ENCODE measurements around the gene NUP210. TPM values are rescaled to one million over a fixed set of nuclear protein-coding genes. Genes with fewer than 3 reads are reported as not detected.

Gene NUP210
- total RNA-seq, 4 donors from 2014 or later: 3.1 to 15.4 (median 5.0) TPM

GRCh38 chr3:13349823-13350222 lies 70.3 kb downstream of the NUP210 start:
- no peaks in the 10 kb centered on the region for H3K36me3 ChIP-seq
- 86% methylated on average over 3 of the region's 3 CpGs for WGBS
- no peaks in the 10 kb centered on the region for H3K9me3 ChIP-seq
- H3K4me1 ChIP-seq: peaks cover 9% of the 10 kb centered on the region
- no peak overlapping the region for H3K4me3 ChIP-seq
- TF ChIP-seq EP300 (IDR thresholded peaks at IDR 0.05): no peak
- TF ChIP-seq POLR2AphosphoS5 (IDR thresholded peaks at IDR 0.05): no peak
- no peak for TF ChIP-seq POLR2A (IDR thresholded peaks at IDR 0.05)
- TF ChIP-seq CTCF (IDR thresholded peaks at IDR 0.05): no peak
- DNase-seq (ENCODE audit: low spot score in 2 of 2): no peak
- H3K27ac ChIP-seq: no peak overlapping the region
- no peaks in the 10 kb centered on the region for H3K27me3 ChIP-seq

GRCh38 chr3:13348661-13349396 lies 71.3 kb downstream of the NUP210 start:
- no peak overlapping the region for H3K27ac ChIP-seq
- H3K4me1 ChIP-seq: peaks cover 9% of the 10 kb centered on the region
- no peak overlapping the region for H3K4me3 ChIP-seq
- 39% methylated on average over 13 of the region's 13 CpGs for WGBS
- no peak for TF ChIP-seq CTCF (IDR thresholded peaks at IDR 0.05)
- no peak for TF ChIP-seq POLR2AphosphoS5 (IDR thresholded peaks at IDR 0.05)
- no peak for TF ChIP-seq EP300 (IDR thresholded peaks at IDR 0.05)
- no peak for TF ChIP-seq POLR2A (IDR thresholded peaks at IDR 0.05)
- no peak for DNase-seq (ENCODE audit: low spot score in 2 of 2)
- H3K36me3 ChIP-seq: no peaks in the 10 kb centered on the region
- H3K9me3 ChIP-seq: no peaks in the 10 kb centered on the region
- H3K27me3 ChIP-seq: no peaks in the 10 kb centered on the region

GRCh38 chr3:13348100-13348499 lies 72.0 kb downstream of the NUP210 start:
- Histone ChIP-seq H3K4me3 (no peak overlapping the region), H3K36me3 (no peaks in the 10 kb centered on the region), H3K4me1 (peaks cover 9% of the 10 kb centered on the region), H3K9me3 (no peaks in the 10 kb centered on the region), H3K27ac (no peak overlapping the region), H3K27me3 (no peaks in the 10 kb centered on the region)
- WGBS: 82% methylated on average over 3 of the region's 3 CpGs
- TF ChIP-seq CTCF (IDR thresholded peaks at IDR 0.05) (no peak), POLR2AphosphoS5 (IDR thresholded peaks at IDR 0.05) (no peak), POLR2A (IDR thresholded peaks at IDR 0.05) (no peak), EP300 (IDR thresholded peaks at IDR 0.05) (no peak)
- DNase-seq (ENCODE audit: low spot score in 2 of 2): no peak

- no peak for TF ChIP-seq POLR2AphosphoS5 (IDR thresholded peaks at IDR 0.05)
- TF ChIP-seq POLR2A (IDR thresholded peaks at IDR 0.05): no peak
- TF ChIP-seq EP300 (IDR thresholded peaks at IDR 0.05): no peak
- H3K4me1 ChIP-seq: peaks cover 9% of the 10 kb centered on the region
- 84% methylated on average over 8 of the region's 15 CpGs for WGBS
- no peak overlapping the region for H3K4me3 ChIP-seq
- no peak overlapping the region for H3K27ac ChIP-seq
- DNase-seq (ENCODE audit: low spot score in 2 of 2): no peak
- H3K9me3 ChIP-seq: no peaks in the 10 kb centered on the region
- no peaks in the 10 kb centered on the region for H3K27me3 ChIP-seq
- H3K36me3 ChIP-seq: no peaks in the 10 kb centered on the region
Observed at GRCh38 chr3:13347390-13347950, 72.7 kb downstream of the NUP210 start.

GRCh38 chr3:13346481-13347389 lies 73.4 kb downstream of the NUP210 start:
- TF ChIP-seq CTCF (IDR thresholded peaks at IDR 0.05) (no peak), POLR2A (IDR thresholded peaks at IDR 0.05) (no peak), POLR2AphosphoS5 (IDR thresholded peaks at IDR 0.05) (no peak), EP300 (IDR thresholded peaks at IDR 0.05) (no peak)
- WGBS: 84% methylated on average over 10 of the region's 23 CpGs
- Histone ChIP-seq H3K36me3 (no peaks in the 10 kb centered on the region), H3K4me1 (peaks cover 9% of the 10 kb centered on the region), H3K4me3 (no peak overlapping the region), H3K9me3 (no peaks in the 10 kb centered on the region), H3K27ac (no peak overlapping the region), H3K27me3 (no peaks in the 10 kb centered on the region)
- DNase-seq (ENCODE audit: low spot score in 2 of 2): no peak

Measured in suprapubic skin (tissue), 4 donors.